HepG2 (cell line): ENCODE results near the gene JAG1. TPM values are rescaled to one million over a fixed set of nuclear protein-coding genes. Genes with fewer than 3 reads are reported as not detected.
A peak's percentile ranks its signal among the peaks of the same experiment; 100 is the strongest.

Source experiments
- ARNT ChIP-seq: fragments of 450-650 bp; IDR thresholded peaks from 2 replicates; pipeline ENCODE4 v1.6.1; 2017
- CBX5 ChIP-seq: sonication (generic); formaldehyde crosslinking; IDR thresholded peaks from 2 replicates; pipeline ENCODE4 v1.4.0; 2020; ENCODE audit warnings: missing genetic modification reagents, borderline replicate concordance
- E2F5 ChIP-seq: sonication (generic); formaldehyde crosslinking; conservative IDR thresholded peaks from 2 replicates; pipeline ENCODE4 v1.4.0; 2020; ENCODE audit warnings: missing genetic modification reagents
- KDM6A ChIP-seq: IDR thresholded peaks from 2 replicates; pipeline ENCODE4 v1.6.1; 2016; ENCODE audit warnings: low read depth
- MEIS1 ChIP-seq: sonication (generic); formaldehyde crosslinking; IDR thresholded peaks from 2 replicates; pipeline ENCODE4 v1.9.0; 2021; ENCODE audit warnings: mild to moderate bottlenecking, missing genetic modification reagents, moderate library complexity, borderline replicate concordance
- MEIS2 ChIP-seq: sonication (generic); formaldehyde crosslinking; IDR thresholded peaks from 2 replicates; pipeline ENCODE4 v1.9.0; 2021; ENCODE audit warnings: mild to moderate bottlenecking, missing genetic modification reagents
- NFE2L1 ChIP-seq: sonication (generic); formaldehyde crosslinking; IDR thresholded peaks from 2 replicates; pipeline ENCODE4 v1.4.0; 2020; ENCODE audit warnings: missing genetic modification reagents, mild to moderate bottlenecking, borderline replicate concordance
- PAF1 ChIP-seq: IDR thresholded peaks from 2 replicates; pipeline ENCODE4 v1.6.1; 2016; ENCODE audit warnings: missing genetic modification reagents, missing compliant biosample characterization
- RFXAP ChIP-seq: sonication (generic); formaldehyde crosslinking; IDR thresholded peaks from 2 replicates; pipeline ENCODE4 v1.4.0; 2020; ENCODE audit warnings: missing genetic modification reagents, borderline replicate concordance
- ZBTB10 ChIP-seq: sonication (generic); formaldehyde crosslinking; IDR thresholded peaks from 2 replicates; pipeline ENCODE4 v1.4.0; 2020; ENCODE audit warnings: missing genetic modification reagents, borderline replicate concordance
- ZFP36 ChIP-seq: fragments of 150-350 bp; IDR thresholded peaks from 2 replicates; pipeline ENCODE4 v1.6.1; 2018; ENCODE audit warnings: borderline replicate concordance, low read length, low read depth; ENCODE audit not compliant: partially characterized antibody
- ZNF225 ChIP-seq: sonication (generic); formaldehyde crosslinking; IDR thresholded peaks from 2 replicates; pipeline ENCODE4 v1.4.0; 2020; ENCODE audit warnings: mild to moderate bottlenecking, missing genetic modification reagents
- ZNF317 ChIP-seq: sonication (generic); formaldehyde crosslinking; IDR thresholded peaks from 2 replicates; pipeline ENCODE4 v1.5.0; 2020; ENCODE audit warnings: mild to moderate bottlenecking, missing genetic modification reagents
- ZNF383 ChIP-seq: sonication (generic); formaldehyde crosslinking; IDR thresholded peaks from 2 replicates; pipeline ENCODE4 v1.4.0; 2020; ENCODE audit warnings: missing genetic modification reagents, mild to moderate bottlenecking, borderline replicate concordance
- ZNF570 ChIP-seq: sonication (generic); formaldehyde crosslinking; IDR thresholded peaks from 2 replicates; pipeline ENCODE4 v1.4.0; 2020; ENCODE audit warnings: mild to moderate bottlenecking, missing genetic modification reagents, borderline replicate concordance
- ZNF816 ChIP-seq: sonication (generic); formaldehyde crosslinking; IDR thresholded peaks from 2 replicates; pipeline ENCODE4 v1.8.0; 2022; ENCODE audit warnings: missing genetic modification reagents, mild to moderate bottlenecking, borderline replicate concordance
- polyA plus RNA-seq, 8 experiments: library from polyadenylated mRNA; depleted of rRNA in 3 of 8; stranded (reverse) in 7 of 8; unstranded in 1 of 8; fragments of >200 nt; fragmentation: Illumina TruSeq in 4 of 8; extraction: Trizol in 4 of 8; gene quantifications; 2 replicates each; pipeline versions ENCODE4 v1.2.1 to v1.2.3, GENCODE V29; 2011 to 2016; ENCODE audit warnings: low read depth in 4 of 8, missing spikeins in 1 of 8, mixed read lengths in 1 of 8; ENCODE audit not compliant: insufficient read depth in 1 of 8
- total RNA-seq, 5 experiments: library from RNA; depleted of rRNA; stranded (reverse); fragments of >200 nt; fragmentation: Illumina TruSeq; extraction: Trizol; gene quantifications; 2 replicates each; pipeline ENCODE4 v1.2.3, GENCODE V29; 2016; ENCODE audit warnings: low read depth in 1 of 5
- TF ChIP-seq, protein P1 (sequence below): sonication (generic); formaldehyde crosslinking; IDR thresholded peaks from 2 replicates; pipeline ENCODE4 v1.5.0; 2020; ENCODE audit warnings: mild to moderate bottlenecking, missing genetic modification reagents
- TF ChIP-seq, protein P2 (sequence below): sonication (generic); formaldehyde crosslinking; IDR thresholded peaks from 2 replicates; pipeline ENCODE4 v1.4.0; 2020; ENCODE audit warnings: missing genetic modification reagents

JAG1 gene
- total and polyA plus RNA-seq, 2 of the 13 experiments (the other 11 are each of a cell fraction or from before 2014, with no cell fraction given) = 47.1 to 56.3 TPM

DNA sequence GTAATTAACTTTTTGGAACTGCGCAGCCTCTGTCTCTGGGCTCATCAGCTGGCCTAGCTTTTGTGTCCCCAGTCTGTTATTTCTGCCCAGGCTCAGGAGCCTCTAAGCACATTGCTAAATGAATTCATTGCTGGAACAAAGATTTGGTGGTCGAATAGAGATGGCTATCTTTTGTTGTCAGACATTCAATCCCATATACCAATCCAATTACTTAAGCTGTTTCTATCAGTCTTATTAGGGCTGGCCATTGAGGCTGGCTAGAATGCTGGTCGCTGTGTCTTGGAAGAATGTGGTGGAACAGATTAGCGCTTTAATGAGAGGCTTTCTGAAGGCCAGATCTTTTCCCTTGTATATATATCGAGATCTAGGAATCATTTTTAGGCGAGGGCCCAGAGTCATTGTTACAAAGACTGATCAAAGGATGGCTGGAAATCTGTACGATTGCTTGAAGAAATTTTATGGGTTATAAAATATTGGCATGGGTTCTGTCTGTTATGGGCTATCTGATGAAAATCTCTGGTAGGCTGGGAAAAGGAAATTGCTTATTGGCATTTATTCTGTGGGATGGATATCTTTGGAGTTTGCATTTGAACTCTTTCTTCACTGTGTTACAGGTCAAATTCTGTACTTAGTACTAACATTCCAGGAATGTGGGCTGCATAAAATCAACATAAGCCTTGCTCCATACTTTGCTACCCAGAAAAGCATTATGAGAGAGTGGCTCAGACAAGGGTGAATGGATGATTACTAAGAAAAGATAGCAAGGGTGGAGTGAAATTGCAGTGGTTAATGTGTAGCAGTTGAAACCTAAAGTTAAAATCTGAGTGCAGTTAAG, 34.8 kb upstream of the JAG1 start (continued):
- TF ChIP-seq MEIS2 = no peak
- TF ChIP-seq RFXAP = no peak
- TF ChIP-seq ZFP36 = no peak
- no peak for TF ChIP-seq ZNF570 (CRISPR knock-in tag)
- TF ChIP-seq KDM6A (CRISPR knock-in tag) = peak; percentile 99
- no peak; the same call in 1 of the 2 replicates for TF ChIP-seq CBX5 (CRISPR knock-in tag)
- no peak for TF ChIP-seq ZNF816 (CRISPR knock-in tag)
- no peak for TF ChIP-seq ARNT
- no peak for TF ChIP-seq ZNF225 (CRISPR knock-in tag)
- no peak for TF ChIP-seq MEIS1 (CRISPR knock-in tag)
- TF ChIP-seq ZBTB10 = peak; percentile 62; the same call in 1 of the 2 replicates
- TF ChIP-seq, protein P1, sequence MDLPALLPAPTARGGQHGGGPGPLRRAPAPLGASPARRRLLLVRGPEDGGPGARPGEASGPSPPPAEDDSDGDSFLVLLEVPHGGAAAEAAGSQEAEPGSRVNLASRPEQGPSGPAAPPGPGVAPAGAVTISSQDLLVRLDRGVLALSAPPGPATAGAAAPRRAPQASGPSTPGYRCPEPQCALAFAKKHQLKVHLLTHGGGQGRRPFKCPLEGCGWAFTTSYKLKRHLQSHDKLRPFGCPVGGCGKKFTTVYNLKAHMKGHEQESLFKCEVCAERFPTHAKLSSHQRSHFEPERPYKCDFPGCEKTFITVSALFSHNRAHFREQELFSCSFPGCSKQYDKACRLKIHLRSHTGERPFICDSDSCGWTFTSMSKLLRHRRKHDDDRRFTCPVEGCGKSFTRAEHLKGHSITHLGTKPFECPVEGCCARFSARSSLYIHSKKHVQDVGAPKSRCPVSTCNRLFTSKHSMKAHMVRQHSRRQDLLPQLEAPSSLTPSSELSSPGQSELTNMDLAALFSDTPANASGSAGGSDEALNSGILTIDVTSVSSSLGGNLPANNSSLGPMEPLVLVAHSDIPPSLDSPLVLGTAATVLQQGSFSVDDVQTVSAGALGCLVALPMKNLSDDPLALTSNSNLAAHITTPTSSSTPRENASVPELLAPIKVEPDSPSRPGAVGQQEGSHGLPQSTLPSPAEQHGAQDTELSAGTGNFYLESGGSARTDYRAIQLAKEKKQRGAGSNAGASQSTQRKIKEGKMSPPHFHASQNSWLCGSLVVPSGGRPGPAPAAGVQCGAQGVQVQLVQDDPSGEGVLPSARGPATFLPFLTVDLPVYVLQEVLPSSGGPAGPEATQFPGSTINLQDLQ (CRISPR knock-in tag) = no peak
- TF ChIP-seq, protein P2, sequence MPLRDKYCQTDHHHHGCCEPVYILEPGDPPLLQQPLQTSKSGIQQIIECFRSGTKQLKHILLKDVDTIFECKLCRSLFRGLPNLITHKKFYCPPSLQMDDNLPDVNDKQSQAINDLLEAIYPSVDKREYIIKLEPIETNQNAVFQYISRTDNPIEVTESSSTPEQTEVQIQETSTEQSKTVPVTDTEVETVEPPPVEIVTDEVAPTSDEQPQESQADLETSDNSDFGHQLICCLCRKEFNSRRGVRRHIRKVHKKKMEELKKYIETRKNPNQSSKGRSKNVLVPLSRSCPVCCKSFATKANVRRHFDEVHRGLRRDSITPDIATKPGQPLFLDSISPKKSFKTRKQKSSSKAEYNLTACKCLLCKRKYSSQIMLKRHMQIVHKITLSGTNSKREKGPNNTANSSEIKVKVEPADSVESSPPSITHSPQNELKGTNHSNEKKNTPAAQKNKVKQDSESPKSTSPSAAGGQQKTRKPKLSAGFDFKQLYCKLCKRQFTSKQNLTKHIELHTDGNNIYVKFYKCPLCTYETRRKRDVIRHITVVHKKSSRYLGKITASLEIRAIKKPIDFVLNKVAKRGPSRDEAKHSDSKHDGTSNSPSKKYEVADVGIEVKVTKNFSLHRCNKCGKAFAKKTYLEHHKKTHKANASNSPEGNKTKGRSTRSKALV (CRISPR knock-in tag) = no peak
- TF ChIP-seq ZNF317 (CRISPR knock-in tag) = peak; percentile 82; the same call in 1 of the 2 replicates
- no peak for TF ChIP-seq ZNF383 (CRISPR knock-in tag)
- TF ChIP-seq NFE2L1 = no peak
- TF ChIP-seq E2F5 (CRISPR knock-in tag) = no peak
- no peak for TF ChIP-seq PAF1
